Fibroblast of mammary gland (primary cell): ENCODE measurements around the gene ARSG.

ENCODE experiments used
- DNase-seq: peaks from one replicate; pipeline ENCODE4 v3.0.0-alpha.2; 2010; ENCODE audit warnings: low read depth
- H3K4me3 ChIP-seq: 2 replicates; pipeline ENCODE4 v1.5.1; 2011; ENCODE audit warnings: low read depth, mild to moderate bottlenecking, low read length, moderate library complexity; ENCODE audit not compliant: control insufficient read depth
- TF ChIP-seq, protein P1 (sequence below): conservative IDR thresholded peaks from 2 replicates; pipeline ENCODE4 v1.5.1; 2011; ENCODE audit warnings: low read depth, low read length, inconsistent platforms; ENCODE audit not compliant: control insufficient read depth, insufficient read depth

Gene ARSG

DNA sequence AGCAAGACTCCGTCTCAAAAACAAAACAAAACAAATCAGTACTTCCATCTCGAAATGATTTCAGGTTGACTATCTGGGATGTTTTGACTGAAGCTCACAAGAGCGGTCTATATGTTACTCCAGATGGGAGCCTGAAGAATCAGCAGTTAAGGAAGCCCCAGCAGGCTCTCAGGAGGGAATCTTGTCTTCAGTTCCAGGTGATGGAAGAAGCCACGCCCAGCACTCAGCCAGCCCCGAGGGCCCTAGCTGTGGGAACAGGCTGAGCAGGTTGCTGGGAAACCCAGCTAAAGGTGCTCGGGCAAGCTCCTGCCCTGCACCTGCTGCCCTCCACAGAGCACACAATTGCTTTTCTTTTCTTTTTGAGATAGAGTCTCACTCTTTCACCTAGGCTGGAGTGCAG, 133.6 kb downstream of the ARSG start:
- DNase-seq, result no peak
- TF ChIP-seq, protein P1, sequence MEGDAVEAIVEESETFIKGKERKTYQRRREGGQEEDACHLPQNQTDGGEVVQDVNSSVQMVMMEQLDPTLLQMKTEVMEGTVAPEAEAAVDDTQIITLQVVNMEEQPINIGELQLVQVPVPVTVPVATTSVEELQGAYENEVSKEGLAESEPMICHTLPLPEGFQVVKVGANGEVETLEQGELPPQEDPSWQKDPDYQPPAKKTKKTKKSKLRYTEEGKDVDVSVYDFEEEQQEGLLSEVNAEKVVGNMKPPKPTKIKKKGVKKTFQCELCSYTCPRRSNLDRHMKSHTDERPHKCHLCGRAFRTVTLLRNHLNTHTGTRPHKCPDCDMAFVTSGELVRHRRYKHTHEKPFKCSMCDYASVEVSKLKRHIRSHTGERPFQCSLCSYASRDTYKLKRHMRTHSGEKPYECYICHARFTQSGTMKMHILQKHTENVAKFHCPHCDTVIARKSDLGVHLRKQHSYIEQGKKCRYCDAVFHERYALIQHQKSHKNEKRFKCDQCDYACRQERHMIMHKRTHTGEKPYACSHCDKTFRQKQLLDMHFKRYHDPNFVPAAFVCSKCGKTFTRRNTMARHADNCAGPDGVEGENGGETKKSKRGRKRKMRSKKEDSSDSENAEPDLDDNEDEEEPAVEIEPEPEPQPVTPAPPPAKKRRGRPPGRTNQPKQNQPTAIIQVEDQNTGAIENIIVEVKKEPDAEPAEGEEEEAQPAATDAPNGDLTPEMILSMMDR, result no peak
- H3K4me3 ChIP-seq, result no peak overlapping the region

DNA sequence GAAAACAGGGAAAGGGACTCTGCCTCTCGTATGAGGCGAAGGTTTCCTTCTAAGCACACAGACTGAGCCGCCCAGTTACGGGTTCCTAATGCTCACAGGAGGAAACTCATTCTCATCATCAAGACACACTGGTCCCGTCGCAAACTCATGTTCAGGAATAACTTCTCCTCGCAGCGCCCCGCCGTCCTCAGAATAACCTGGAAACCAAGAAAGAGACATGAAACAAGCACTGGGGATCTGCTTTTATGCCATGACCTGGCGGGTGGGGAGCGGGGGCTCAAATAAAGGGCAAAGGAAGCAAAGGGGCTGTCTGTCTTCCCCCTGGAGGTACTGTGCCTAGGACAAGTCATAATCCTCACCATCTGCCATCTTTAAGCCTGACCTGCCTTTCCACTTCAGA, 134.7 kb downstream of the ARSG start:
- H3K4me3 ChIP-seq, result no peak overlapping the region
- TF ChIP-seq, protein P1, result no peak
- no peak for DNase-seq

DNA sequence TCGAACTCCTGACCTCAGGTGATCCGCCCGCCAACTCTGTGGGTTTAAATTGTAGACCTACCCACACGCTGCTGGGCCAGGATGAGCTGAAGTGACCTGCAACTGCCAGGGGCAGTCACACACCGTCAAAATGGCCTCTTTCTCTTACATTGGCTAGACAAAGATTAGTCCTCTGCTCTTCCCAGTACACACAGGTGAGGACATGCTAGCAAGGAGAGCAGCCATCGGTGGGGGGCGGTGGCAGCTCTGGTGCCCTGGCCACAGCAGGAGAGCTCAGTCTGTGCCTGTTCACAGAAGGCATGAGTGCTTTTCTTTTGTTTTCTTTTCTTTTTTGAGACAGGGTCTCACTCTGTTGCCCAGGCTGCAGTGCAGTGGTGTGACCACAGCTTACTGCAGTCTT, 136.3 kb downstream of the ARSG start:
- no peak overlapping the region for H3K4me3 ChIP-seq
- DNase-seq, result no peak
- TF ChIP-seq, protein P1, result no peak

GRCh38 chr17:68428498-68429172, 137.3 kb downstream of the ARSG start:
- DNase-seq, result no peak
- TF ChIP-seq, protein P1, result no peak

GRCh38 chr17:68429881-68430280, 138.6 kb downstream of the ARSG start:
- TF ChIP-seq, protein P1, result no peak
- no peak overlapping the region for H3K4me3 ChIP-seq
- no peak for DNase-seq

More at GRCh38 chr17:68428498-68429172, 137.3 kb downstream of the ARSG start:
- no peak overlapping the region for H3K4me3 ChIP-seq

DNA sequence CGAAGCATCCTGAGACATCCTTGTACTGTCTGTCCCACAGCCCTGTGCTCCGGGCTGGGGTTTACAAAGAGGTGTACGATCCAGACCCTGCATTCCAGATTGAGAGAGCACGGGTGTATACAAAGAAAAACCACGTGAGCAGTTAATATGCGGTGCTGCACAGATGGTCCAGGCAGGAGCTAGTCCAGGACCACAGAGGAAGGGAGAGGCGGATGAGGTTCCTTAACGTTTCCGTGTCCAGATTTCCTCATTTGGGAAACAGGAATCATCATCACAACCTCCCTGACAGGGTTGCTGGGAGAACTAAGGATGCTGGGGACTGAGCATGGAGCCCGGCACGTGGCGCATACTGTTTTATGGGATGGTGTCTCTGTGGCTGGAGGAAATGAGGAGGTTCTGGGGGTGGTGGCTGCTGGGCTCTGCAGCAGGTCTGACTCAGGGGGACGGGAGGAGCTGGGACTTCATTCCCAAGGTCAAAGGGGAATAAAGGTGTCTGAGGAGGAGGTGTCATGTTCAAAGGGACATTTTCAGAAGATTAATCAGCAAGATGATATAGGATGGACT, 139.8 kb downstream of the ARSG start:
- DNase-seq, result no peak
- H3K4me3 ChIP-seq, result no peak overlapping the region
- TF ChIP-seq, protein P1, result no peak
